GM18511 (cell line): ENCODE measurements around the gene CDH3.
"Not testable (repeated sequence)": the region's sequence is repeated elsewhere in the genome, so short reads cannot be mapped to it uniquely, and the experiment has no call there.

Experiments
- ATAC-seq: cut with Tn5 transposase; IDR thresholded peaks from one replicate; pipeline ENCODE4 v1.9.1; 2021; ENCODE audit warnings: mild to moderate bottlenecking, moderate library complexity; ENCODE audit not compliant: unreplicated experiment

Gene CDH3

DNA sequence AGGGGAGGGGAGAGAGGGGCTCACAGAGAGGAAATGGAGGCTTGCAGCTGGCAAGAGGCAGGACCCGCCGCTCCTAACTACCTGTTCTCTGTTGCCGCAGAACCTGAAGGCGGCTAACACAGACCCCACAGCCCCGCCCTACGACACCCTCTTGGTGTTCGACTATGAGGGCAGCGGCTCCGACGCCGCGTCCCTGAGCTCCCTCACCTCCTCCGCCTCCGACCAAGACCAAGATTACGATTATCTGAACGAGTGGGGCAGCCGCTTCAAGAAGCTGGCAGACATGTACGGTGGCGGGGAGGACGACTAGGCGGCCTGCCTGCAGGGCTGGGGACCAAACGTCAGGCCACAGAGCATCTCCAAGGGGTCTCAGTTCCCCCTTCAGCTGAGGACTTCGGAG is 53.0 kb downstream of the CDH3 start:
- ATAC-seq = no peak

- ATAC-seq = no peak
Observed at GRCh38 chr16:68700120-68700519, 55.0 kb downstream of the CDH3 start.

GRCh38 chr16:68700831-68701230 is 55.7 kb downstream of the CDH3 start:
- no peak for ATAC-seq

DNA sequence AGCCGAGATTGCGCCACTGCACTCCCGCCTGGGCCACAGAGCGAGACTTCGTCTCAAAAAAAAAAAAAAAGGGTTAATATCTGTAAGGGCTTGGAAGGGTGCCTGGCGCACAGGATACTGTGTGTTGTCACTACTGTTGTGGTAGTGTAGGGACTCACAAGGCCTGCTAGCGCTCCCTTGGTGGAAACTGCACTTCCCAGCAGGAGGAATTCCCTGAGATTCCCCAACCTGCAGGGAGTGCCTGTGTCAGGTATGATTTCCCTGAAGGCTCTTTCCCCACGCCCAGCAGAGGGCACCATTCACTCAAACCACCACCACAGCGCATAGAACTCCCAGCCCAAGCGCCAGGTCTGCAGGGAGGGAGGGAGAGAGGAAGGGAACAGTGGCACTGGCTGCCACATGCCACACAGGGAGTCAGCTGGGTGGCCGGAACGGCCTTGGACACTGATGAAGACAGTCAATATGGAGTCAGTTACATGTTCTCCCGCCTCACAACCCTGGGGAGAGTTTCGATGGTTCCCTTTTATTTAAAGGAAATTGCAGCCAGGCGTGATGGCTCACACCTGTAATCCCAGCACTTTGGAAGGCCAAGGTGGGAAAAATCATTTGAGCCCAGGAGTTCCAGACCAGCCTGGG is 59.2 kb downstream of the CDH3 start:
- no peak for ATAC-seq

GRCh38 chr16:68707340-68708152 is 62.4 kb downstream of the CDH3 start:
- no peak for ATAC-seq

GRCh38 chr16:68710211-68710610 is 65.1 kb downstream of the CDH3 start:
- no peak for ATAC-seq

DNA sequence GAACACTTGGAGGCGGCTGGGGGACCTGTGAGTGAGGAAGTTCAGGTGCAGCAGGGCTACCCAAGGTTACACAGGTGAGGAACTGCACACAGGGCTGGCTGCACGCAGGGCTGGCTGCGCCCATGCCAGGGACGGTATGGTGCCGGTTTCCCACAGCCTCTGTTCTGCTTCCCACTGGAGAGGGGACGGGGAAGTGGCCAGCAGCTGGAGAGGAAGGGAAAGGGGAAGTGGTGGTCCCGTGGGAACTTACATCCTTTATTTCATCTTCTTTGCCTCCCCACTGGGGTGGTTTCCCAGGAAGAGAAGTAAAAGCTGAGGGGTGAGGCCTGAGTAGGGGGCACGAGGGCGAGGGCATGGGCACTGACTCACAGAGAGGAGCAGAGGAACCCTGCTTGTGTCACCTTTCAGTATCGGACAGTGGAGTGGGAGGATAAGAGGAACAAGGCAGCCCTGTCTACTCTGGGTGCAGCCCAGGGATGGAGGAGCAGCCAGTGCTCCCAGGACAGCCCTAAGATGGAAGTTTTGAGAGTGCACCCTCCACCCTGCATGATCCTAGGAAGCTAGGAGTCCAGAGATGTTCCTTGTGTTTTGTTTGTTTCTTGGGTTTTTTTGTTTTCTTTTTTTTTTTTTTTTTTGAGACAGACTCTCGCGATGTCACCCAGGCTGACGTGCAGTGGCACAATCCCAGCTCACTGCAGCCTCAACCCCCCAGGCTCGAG is 66.5 kb downstream of the CDH3 start:
- no peak for ATAC-seq

GRCh38 chr16:68713361-68713760 is 68.3 kb downstream of the CDH3 start:
- no peak for ATAC-seq

- ATAC-seq = no peak
Observed at GRCh38 chr16:68715471-68715870, 70.4 kb downstream of the CDH3 start.

- ATAC-seq = not testable (repeated sequence)
Observed at GRCh38 chr16:68716516-68716915, 71.4 kb downstream of the CDH3 start.

DNA sequence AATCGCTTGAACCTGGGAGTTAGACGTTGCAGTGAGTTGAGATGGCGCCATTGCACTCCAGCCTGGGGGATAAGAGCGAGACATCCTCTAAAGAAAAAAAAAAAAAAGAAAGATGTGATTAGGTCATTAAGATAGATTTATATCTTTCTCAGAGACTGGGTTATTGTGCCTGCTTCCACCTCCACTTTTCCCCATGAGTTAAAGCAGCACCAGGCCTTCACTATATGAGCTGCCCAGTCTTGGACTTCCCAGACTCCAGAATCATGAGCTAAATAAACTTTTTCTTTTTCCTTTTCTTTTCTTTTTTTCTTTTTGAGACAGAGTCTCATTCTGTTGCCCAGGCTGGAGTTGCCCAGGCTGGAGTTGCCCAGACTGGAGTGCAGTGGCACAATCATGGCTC is 72.6 kb downstream of the CDH3 start:
- no peak for ATAC-seq

- ATAC-seq = no peak
Observed at GRCh38 chr16:68718590-68718989, 73.5 kb downstream of the CDH3 start.

- peak; percentile 78 for ATAC-seq
Observed at GRCh38 chr16:68719993-68720489, 74.9 kb downstream of the CDH3 start.

DNA sequence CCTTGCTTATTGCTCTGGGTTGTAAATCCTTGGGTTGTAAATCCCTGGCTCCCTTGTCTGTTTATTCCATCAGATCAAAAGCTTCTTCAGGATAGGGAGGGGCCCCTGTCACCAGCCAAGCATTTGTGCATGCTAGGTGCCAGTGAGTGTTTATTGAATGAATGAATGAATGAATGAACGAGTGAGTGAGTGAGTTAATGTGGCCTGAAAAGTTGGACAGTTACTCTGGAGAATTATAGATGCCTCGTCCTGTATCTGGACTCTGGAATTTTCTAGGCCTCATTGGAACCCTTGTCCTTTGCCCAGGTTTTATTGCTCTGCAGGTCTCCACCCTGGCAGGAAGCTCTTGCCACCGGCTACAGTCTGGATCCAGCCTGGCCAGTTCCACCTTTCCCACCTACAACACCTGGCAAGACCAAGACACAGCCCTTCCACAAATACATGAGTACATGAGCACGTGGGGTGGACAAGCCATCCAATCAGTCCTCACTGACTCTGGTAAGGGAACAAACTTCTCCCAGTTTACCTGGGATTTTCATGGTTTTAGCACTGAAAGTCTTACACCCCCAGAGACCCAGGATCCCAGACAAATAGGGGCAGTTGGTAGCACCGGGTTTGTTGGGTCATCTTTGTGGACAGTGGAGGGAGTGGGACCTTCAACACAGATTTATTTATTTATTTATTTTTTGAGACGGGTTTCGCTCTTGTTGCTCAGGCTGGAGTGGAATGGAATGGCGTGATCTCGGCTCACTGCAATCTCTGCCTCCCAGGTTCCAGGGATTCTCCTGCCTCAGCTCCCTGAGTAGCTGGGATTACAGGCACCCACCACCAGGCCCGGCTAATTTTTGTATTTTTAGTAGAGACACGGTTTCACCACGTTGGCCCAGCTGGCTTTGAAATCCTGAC is 77.3 kb downstream of the CDH3 start:
- no peak for ATAC-seq

GRCh38 chr16:68724797-68725196 is 79.7 kb downstream of the CDH3 start:
- no peak for ATAC-seq

DNA sequence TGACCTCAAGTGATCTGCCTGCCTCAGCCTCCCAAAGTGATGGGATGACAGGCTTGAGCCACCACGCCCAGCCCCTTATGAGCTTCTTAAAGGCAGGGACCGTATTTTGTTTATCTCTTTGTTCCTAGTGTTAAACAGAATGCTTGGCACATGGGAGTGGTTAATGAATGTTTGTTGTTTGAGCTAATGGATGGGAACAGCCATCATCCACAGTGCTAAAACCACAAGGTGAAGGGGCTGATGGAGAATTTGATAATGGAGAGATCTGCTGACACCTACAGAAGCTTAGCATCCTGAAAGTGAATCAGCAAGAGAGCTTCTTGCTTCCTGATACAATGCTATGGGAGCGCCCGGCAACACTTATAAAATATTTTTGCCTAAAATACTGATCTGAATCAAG is 83.4 kb downstream of the CDH3 start:
- ATAC-seq = no peak

GRCh38 chr16:68731637-68732036 is 86.5 kb downstream of the CDH3 start:
- no peak for ATAC-seq

GRCh38 chr16:68732042-68732680 is 87.1 kb downstream of the CDH3 start:
- no peak for ATAC-seq

DNA sequence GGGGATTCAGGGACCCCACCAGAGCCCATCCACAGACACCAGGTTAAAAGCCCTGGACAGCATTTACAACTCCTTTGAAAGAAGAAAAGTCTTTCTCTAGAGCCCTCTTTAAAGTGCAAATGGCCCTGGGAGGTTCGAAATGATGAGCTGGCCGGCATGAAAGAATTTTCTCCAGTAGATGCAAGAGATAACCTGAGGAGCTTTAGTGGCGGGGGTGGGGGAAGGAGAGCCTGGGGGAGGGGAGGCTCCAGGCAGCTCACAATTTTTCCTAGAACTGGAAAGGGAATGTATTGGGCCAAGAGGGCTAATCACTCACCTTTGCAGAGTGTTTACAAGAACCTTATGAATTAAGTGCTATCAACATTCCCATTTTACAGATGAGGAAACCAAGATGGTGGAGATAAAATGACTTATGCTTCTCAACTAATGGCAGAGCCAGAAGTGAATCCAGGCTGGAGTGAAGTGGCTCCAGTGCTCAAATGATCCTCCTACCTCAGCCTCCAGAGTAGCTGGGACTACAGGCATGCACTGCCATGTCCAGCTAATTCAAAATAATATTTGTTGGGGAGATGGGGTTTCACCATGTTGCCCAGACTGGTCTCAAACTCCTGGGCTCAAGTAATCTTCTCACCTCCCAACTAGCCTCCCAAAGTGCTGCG is 87.8 kb downstream of the CDH3 start:
- ATAC-seq = no peak

DNA sequence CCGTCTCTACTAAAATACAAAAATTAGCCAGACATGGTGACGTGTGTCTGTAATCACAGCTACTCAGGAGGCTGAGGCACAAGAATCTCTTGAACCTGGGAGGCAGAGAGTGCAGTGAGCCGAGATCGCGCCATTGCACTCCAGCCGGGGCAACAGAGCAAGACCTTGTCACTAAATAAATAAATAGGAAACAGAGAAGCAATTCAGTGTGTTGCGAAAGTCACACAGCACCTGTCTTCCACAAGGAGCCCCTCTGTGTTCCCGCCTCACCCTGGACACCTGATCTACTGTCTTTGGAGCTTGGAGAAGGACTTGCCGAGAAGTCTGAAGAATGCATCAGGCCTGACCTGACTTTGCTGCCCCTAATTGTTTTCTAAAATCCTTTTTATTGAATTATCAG is 88.5 kb downstream of the CDH3 start:
- no peak for ATAC-seq
